T-helper 2 cell (primary cell): Measurements from ENCODE around the gene EMX2.
"Not testable (repeated sequence)": the region's sequence is repeated elsewhere in the genome, so short reads cannot be mapped to it uniquely, and the experiment has no call there.

Source experiments
- DNase-seq, 5 experiments: peaks; one replicate each; pipeline versions ENCODE4 v3.0.0 to v3.0.0-alpha.2; 2012 to 2022
- total RNA-seq, 2 donors: gene quantifications; one replicate each; lab custom pipeline; 2026; lab: John Stamatoyannopoulos, UW

EMX2 gene
- 0 to 0.07 reads per million in 2 donors for total RNA-seq

DNA sequence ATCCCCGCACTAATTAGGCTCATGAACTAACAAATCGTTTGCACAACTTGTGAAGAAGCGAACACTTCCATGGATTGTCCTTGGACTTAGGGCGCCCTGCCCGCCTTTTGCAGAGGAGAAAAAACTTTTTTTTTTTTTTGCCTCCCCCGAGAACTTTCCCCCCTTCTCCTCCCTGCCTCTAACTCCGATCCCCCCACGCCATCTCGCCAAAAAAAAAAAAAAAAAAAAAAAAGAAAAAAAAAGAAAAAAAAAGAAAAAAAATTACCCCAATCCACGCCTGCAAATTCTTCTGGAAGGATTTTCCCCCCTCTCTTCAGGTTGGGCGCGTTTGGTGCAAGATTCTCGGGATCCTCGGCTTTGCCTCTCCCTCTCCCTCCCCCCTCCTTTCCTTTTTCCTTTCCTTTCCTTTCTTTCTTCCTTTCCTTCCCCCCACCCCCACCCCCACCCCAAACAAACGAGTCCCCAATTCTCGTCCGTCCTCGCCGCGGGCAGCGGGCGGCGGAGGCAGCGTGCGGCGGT lies at the start of gene EMX2:
TSS of gene EMX2 (plus strand) at position 41 of the 519 bp plus-strand sequence. CDS start 522 bp downstream, outside the sequence.
- no peak for DNase-seq

- DNase-seq, result no peak
Measured at GRCh38 chr10:117496031-117496430, 46.5 kb upstream of the EMX2 start.

- peak; percentile 6 to 62 (median 44) for DNase-seq
Measured at GRCh38 chr10:117496616-117497028, 45.9 kb upstream of the EMX2 start.

DNA sequence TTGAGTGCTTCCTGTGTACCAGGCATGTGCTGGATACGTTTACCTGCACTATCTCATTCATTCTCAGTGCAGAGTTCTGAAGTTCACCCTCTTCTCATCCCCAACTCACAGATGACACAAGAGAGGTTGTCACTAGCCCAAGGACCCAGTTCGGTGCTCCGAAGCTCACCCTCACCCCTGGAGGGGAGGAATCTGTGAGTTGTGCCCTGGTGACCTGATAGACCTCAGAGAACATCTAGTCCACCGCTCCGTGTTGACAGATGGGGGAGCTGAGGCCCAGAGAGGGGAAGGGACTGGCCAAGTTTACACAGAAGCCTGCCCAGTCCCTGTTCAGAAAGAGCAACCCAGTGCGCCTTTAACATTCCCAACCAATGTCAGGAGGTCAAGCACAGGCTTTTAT lies 44.8 kb upstream of the EMX2 start:
- DNase-seq, result no peak

- DNase-seq, result no peak
Measured at GRCh38 chr10:117499248-117500105, 43.1 kb upstream of the EMX2 start.

DNA sequence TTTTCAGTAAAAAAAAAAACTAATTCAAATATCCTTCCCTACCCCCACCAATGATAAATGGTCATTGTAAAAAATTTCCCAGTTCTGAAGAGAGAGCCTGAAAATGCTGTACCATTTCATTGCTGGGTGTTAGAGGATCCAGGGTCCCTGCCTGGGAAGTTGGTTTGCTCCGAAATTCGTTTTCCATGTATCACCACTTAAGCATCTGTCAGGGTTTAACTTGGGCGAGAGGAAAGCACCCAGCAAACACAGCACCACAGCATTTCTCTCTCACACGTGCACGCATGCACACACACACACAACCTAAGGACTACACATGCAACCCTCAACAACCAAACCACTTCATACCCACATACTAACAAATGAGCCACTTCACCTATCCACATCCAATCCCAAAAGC lies 42.1 kb upstream of the EMX2 start:
- no peak for DNase-seq

DNA sequence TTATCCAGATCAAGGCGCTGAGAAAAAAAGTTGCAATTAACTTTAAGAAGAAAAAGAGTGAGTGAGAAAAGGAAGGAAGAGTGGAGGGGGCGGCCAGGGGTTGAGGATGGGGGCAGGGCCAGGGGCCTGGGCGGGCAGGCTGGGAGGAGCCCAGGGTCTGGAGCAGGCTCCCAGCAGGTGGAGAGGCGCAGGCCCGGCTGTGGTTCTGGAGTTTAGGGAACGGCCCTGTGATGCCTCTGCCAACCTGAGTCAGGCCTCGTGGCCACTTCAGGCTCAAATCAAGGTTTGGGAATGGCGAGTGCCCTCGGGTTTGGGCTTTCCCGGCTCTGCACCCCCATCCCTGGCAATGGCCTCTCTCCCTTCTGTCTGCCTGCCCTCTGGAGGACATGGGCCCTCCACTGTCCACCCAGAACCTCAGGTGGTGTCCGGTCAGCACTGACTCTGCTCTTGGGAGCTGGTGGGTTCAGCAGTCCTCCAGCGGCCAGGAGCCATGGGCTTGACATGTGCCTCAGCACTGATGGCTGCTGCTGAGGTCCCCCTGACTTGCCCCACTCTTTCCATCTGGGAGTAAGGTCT lies 41.0 kb upstream of the EMX2 start:
- DNase-seq, result no peak

- no peak for DNase-seq
Measured at GRCh38 chr10:117502421-117503243, 39.9 kb upstream of the EMX2 start.

DNA sequence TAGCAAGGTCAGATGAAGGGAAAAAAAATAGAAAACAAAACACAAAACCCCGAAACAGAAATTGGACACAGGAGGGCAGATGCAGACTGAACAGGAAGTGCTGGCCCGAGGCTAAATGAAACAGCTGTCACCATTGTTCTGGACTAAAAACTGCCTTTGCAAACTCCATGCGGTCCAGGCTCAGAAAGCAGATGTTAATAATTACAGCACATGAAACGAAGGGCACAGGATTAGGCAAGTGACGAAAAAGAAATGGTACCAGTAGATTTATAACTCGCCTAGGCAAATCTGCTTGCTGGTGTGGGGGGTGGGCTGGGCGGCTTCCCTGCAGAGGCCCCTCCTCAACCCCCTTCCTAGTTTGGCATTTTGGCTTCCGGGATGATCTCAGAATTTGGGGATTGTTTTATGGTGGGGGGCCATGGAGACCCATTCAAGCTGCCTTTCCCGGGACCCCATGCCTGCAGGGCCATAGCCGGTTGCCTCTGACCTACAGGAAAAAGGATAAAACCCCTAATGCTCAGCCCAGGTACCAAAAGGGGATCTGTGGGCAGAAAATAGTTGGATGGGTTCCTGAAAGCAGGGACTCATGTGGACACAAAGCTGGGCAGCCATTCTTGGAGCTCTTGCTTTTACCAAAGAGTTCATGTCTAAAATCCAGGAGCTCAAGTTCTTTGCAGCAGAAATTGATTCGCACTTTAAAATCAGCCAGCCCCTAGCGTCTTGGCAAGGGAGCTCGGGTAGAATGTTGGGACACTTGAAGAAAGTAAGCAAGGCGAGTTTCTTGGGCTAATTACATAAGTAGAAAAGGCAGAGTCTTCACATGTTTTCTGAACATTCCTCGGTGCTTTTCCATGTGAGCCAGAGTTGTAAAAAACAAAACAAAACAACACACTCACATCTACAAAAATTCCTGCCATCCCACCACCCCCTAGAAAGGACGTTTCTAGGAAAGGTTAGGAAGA lies 39.0 kb upstream of the EMX2 start:
- no peak for DNase-seq

DNA sequence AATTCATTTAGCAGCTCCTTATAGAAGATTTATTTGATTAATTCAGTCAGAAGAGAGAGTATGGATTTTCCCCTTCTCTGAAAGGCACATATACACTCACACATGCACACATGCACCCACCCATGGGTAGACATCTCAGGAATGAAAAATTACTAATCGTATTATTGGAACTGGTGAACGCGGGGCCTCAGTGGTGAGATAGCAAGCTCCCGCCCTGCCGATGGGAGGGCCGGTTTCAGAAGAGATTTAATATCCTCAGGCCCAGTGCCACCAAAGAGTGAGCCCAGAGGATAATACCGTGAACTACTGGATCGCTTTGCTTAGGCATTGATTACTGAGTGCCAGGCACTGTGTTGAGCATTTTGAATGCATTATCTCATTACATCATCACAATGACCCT lies 38.0 kb upstream of the EMX2 start:
- DNase-seq, result no peak

DNA sequence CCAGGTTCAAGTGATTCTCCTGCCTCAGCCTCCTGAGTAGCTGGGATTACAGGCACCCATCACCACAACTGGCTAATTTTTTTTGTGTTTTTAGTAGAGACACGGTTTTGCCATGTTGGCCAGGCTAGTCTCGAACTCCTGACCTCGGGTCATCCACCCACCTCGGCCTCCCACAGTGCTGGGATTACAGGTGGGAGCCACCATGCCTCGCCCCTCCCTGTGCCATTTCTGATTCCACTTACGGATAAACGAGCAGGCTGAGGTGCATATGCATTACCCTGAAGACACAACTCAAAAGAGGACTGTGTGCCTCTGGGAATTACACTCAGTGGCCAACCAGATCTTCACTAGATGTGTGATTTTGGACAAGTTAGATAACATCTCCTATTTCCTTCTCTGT lies 35.5 kb upstream of the EMX2 start:
- not testable (repeated sequence) for DNase-seq

- DNase-seq, result no peak
Measured at GRCh38 chr10:117509573-117509972, 33.0 kb upstream of the EMX2 start.

DNA sequence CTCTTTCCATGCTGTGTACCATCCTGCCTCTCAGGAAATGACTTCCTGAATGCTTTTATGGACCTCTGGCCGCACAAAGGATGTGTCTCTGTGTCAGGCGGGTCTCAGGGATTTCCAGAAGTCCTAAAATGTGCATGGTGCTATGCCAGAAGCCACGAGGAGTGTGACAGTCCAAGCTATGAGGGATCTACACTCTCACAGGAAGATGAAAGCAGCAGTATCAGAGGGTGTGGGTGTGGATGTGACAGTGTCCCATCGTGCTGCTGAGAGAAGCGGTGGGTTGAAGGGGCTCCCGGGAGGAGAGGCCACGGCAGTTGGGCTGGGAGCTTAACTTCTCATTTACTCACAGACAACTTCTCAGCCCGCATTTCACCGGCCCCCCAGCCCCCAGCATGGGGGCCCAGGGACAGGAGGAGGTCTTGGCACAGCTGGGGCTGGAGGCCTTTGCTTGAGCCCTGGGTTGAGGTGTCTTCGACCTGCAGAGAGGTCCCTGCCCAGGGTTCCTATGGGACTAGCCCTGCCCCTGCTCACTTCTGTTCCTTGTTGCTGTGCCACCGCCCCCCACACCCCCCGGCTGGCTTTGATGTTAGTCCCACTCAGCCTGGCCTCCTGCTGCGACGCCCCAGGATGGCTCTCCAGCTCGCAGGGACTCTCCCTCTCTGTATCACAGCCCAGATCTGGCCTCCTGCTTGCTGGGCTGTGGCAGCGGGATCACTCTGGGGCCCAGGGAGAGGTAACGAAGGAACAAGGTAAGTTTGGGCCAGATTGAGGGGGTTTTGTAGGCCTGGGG lies 30.8 kb upstream of the EMX2 start:
- DNase-seq, result no peak

- no peak for DNase-seq
Measured at GRCh38 chr10:117514971-117515370, 27.6 kb upstream of the EMX2 start.

DNA sequence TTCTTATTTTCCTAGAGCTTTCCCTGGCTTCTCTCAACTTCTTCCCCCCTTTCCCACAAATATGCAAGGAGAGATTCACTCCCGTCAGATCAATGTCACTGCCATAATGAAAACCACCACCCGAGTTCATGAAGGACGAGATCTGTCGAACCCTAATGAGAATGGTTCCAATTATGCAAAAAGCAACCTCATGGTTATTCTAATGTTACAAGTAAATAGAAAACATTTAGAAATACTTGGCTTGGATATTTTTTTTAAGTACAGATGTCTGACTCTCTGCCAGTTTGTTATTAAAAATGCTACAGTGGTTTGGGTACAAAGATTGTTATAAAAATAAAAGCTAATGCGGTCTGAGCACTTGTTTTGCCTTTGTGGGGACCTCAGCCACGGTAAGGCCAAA lies 25.9 kb upstream of the EMX2 start:
- no peak for DNase-seq

DNA sequence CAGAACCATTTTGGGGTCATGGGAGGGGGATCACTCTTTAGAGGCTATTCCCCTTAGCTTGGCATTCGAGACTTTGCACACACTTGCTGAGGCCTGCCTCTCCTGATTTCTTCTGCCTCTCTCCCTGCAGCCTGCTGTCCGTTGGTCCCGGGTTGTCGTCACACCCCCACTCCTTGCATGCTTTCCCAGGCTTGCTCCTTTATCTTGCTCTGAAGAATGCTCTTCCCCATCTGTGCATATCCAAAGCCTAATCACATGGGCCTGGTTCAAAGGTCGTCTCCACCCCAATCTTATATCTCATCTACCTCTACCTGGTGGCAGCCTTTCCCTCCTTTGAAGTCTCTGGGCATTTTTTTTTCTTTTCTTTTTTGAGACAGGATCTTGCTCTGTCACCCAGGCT lies 24.3 kb upstream of the EMX2 start:
- DNase-seq, result no peak

- no peak for DNase-seq
Measured at GRCh38 chr10:117519286-117519685, 23.3 kb upstream of the EMX2 start.

GRCh38 chr10:117519879-117520278 lies 22.7 kb upstream of the EMX2 start:
- DNase-seq, result no peak

DNA sequence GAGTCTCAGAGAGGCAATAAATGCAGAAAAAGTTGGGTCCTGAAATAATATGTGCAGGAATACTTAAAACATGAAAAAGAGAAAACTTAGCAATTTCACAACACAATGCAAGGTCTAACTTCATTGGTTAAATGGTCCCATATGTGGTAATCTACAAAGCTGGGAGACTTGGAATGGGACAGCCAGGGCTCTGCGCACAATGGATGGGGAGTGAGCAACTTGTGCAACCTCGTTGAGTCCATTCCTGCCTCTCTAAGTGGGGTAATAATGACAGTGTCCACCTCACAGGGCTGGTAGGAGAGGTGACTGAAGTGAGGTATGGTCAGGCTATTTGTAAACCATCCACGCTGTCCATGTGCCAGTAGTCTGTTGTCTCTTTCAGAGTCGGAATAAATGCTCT lies 11.8 kb upstream of the EMX2 start:
- no peak for DNase-seq

DNA sequence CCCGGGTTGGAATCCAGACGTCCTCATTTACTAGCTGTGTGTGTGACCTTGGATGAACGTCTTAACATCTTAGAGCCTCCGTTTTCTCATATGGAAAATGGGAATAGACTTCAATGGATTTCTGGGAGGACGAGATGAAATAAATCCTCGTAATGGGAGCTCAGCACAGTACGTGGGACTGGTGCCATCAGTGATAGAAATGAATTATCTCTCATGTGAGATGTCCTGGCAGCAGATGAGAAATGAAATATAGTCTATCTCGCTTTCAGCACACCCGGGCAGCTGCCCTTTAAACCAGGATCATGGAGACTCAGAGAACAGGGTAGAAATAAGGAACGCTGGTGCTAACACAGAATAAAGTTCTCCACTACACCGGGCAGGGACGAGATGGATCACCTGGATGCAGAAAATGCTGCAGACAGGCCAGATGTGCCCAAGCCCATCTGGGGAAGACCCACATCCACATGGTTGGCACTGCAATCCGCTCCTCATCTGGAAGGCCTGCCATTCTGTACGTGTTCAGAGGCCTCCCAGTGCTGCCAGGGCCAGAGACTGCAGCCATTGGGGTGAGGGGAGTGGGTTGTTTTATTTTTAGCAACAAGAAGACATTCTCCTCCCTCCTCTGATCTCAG lies 11.1 kb upstream of the EMX2 start:
- no peak for DNase-seq

- no peak for DNase-seq
Measured at GRCh38 chr10:117532003-117532385, 10.6 kb upstream of the EMX2 start.
